ENCODE measurements around the gene METTL15.
"Not testable (repeated sequence)": the region's sequence is repeated elsewhere in the genome, so short reads cannot be mapped to it uniquely, and the experiment has no call there.

The METTL15 gene

GRCh38 chr11:28259177-28259843, 151.1 kb downstream of the METTL15 start:
- H3K36me3 ChIP-seq (ENCODE audit: control insufficient read depth, insufficient read depth, low read length): no peaks in the 10 kb centered on the region

GRCh38 chr11:28268925-28269324, 160.7 kb downstream of the METTL15 start:
- no peaks in the 10 kb centered on the region for H3K4me1 ChIP-seq (ENCODE audit: control insufficient read depth, insufficient read depth, low read length, poor library complexity, severe bottlenecking)
- H3K9me3 ChIP-seq (ENCODE audit: control insufficient read depth, low read length): no peaks in the 10 kb centered on the region
- no peak overlapping the region for H3K4me3 ChIP-seq (ENCODE audit: insufficient read depth, low read depth, low read length, poor library complexity, severe bottlenecking)
- H3K27me3 ChIP-seq (replicated peaks; ENCODE audit: control insufficient read depth, insufficient read depth, low read length, poor library complexity, severe bottlenecking): no peaks in the 10 kb centered on the region
- no peak for DNase-seq
- H3K27ac ChIP-seq (ENCODE audit: insufficient read depth, low read length, poor library complexity, severe bottlenecking): no peak overlapping the region
- H3K36me3 ChIP-seq (ENCODE audit: control insufficient read depth, insufficient read depth, low read length): no peaks in the 10 kb centered on the region

More at GRCh38 chr11:28259177-28259843, 151.1 kb downstream of the METTL15 start:
- Histone ChIP-seq H3K27me3 (replicated peaks; ENCODE audit: control insufficient read depth, insufficient read depth, low read length, poor library complexity, severe bottlenecking) (no peaks in the 10 kb centered on the region), H3K27ac (ENCODE audit: insufficient read depth, low read length, poor library complexity, severe bottlenecking) (no peak overlapping the region), H3K4me1 (ENCODE audit: control insufficient read depth, insufficient read depth, low read length, poor library complexity, severe bottlenecking) (no peaks in the 10 kb centered on the region), H3K9me3 (ENCODE audit: control insufficient read depth, low read length) (no peaks in the 10 kb centered on the region), H3K4me3 (ENCODE audit: insufficient read depth, low read depth, low read length, poor library complexity, severe bottlenecking) (no peak overlapping the region)
- no peak for DNase-seq

GRCh38 chr11:28269586-28269985, 161.4 kb downstream of the METTL15 start:
- DNase-seq: no peak

GRCh38 chr11:28272247-28272646, 164.1 kb downstream of the METTL15 start:
- DNase-seq; H3K4me3 ChIP-seq (ENCODE audit: insufficient read depth, low read depth, low read length, poor library complexity, severe bottlenecking); H3K27me3 ChIP-seq (replicated peaks; ENCODE audit: control insufficient read depth, insufficient read depth, low read length, poor library complexity, severe bottlenecking); H3K9me3 ChIP-seq (ENCODE audit: control insufficient read depth, low read length); H3K27ac ChIP-seq (ENCODE audit: insufficient read depth, low read length, poor library complexity, severe bottlenecking); H3K36me3 ChIP-seq (ENCODE audit: control insufficient read depth, insufficient read depth, low read length); H3K4me1 ChIP-seq (ENCODE audit: control insufficient read depth, insufficient read depth, low read length, poor library complexity, severe bottlenecking): not testable (repeated sequence)

More at GRCh38 chr11:28269586-28269985, 161.4 kb downstream of the METTL15 start:
- Histone ChIP-seq H3K4me3 (ENCODE audit: insufficient read depth, low read depth, low read length, poor library complexity, severe bottlenecking) (no peak overlapping the region), H3K27ac (ENCODE audit: insufficient read depth, low read length, poor library complexity, severe bottlenecking) (no peak overlapping the region), H3K9me3 (ENCODE audit: control insufficient read depth, low read length) (no peaks in the 10 kb centered on the region), H3K4me1 (ENCODE audit: control insufficient read depth, insufficient read depth, low read length, poor library complexity, severe bottlenecking) (no peaks in the 10 kb centered on the region), H3K36me3 (ENCODE audit: control insufficient read depth, insufficient read depth, low read length) (no peaks in the 10 kb centered on the region), H3K27me3 (replicated peaks; ENCODE audit: control insufficient read depth, insufficient read depth, low read length, poor library complexity, severe bottlenecking) (no peaks in the 10 kb centered on the region)

- no peaks in the 10 kb centered on the region for H3K36me3 ChIP-seq (ENCODE audit: control insufficient read depth, insufficient read depth, low read length)
- no peaks in the 10 kb centered on the region for H3K9me3 ChIP-seq (ENCODE audit: control insufficient read depth, low read length)
- no peak for DNase-seq
- H3K27ac ChIP-seq (ENCODE audit: insufficient read depth, low read length, poor library complexity, severe bottlenecking): no peak overlapping the region
- H3K4me1 ChIP-seq (ENCODE audit: control insufficient read depth, insufficient read depth, low read length, poor library complexity, severe bottlenecking): no peaks in the 10 kb centered on the region
- H3K27me3 ChIP-seq (replicated peaks; ENCODE audit: control insufficient read depth, insufficient read depth, low read length, poor library complexity, severe bottlenecking): no peaks in the 10 kb centered on the region
- H3K4me3 ChIP-seq (ENCODE audit: insufficient read depth, low read depth, low read length, poor library complexity, severe bottlenecking): no peak overlapping the region
These were observed 166.0 kb downstream of the METTL15 start for GRCh38 chr11:28274216-28274615.

GRCh38 chr11:28284196-28284595, 176.0 kb downstream of the METTL15 start:
- Histone ChIP-seq H3K27ac (ENCODE audit: insufficient read depth, low read length, poor library complexity, severe bottlenecking) (no peak overlapping the region), H3K27me3 (replicated peaks; ENCODE audit: control insufficient read depth, insufficient read depth, low read length, poor library complexity, severe bottlenecking) (no peaks in the 10 kb centered on the region)
- no peak for DNase-seq

GRCh38 chr11:28289444-28289843, 181.3 kb downstream of the METTL15 start:
- Histone ChIP-seq H3K36me3 (ENCODE audit: control insufficient read depth, insufficient read depth, low read length) (peaks cover 11% of the 10 kb centered on the region), H3K4me3 (ENCODE audit: insufficient read depth, low read depth, low read length, poor library complexity, severe bottlenecking) (no peak overlapping the region), H3K9me3 (ENCODE audit: control insufficient read depth, low read length) (no peaks in the 10 kb centered on the region), H3K27ac (ENCODE audit: insufficient read depth, low read length, poor library complexity, severe bottlenecking) (no peak overlapping the region), H3K4me1 (ENCODE audit: control insufficient read depth, insufficient read depth, low read length, poor library complexity, severe bottlenecking) (no peaks in the 10 kb centered on the region), H3K27me3 (replicated peaks; ENCODE audit: control insufficient read depth, insufficient read depth, low read length, poor library complexity, severe bottlenecking) (no peaks in the 10 kb centered on the region)
- DNase-seq: no peak

More at GRCh38 chr11:28284196-28284595, 176.0 kb downstream of the METTL15 start:
- Histone ChIP-seq H3K9me3 (ENCODE audit: control insufficient read depth, low read length) (no peaks in the 10 kb centered on the region), H3K4me3 (ENCODE audit: insufficient read depth, low read depth, low read length, poor library complexity, severe bottlenecking) (no peak overlapping the region), H3K4me1 (ENCODE audit: control insufficient read depth, insufficient read depth, low read length, poor library complexity, severe bottlenecking) (no peaks in the 10 kb centered on the region), H3K36me3 (ENCODE audit: control insufficient read depth, insufficient read depth, low read length) (no peaks in the 10 kb centered on the region)

GRCh38 chr11:28290995-28291394, 182.8 kb downstream of the METTL15 start:
- not testable (repeated sequence) for H3K9me3 ChIP-seq (ENCODE audit: control insufficient read depth, low read length); H3K4me1 ChIP-seq (ENCODE audit: control insufficient read depth, insufficient read depth, low read length, poor library complexity, severe bottlenecking); H3K27me3 ChIP-seq (replicated peaks; ENCODE audit: control insufficient read depth, insufficient read depth, low read length, poor library complexity, severe bottlenecking); H3K4me3 ChIP-seq (ENCODE audit: insufficient read depth, low read depth, low read length, poor library complexity, severe bottlenecking); H3K27ac ChIP-seq (ENCODE audit: insufficient read depth, low read length, poor library complexity, severe bottlenecking); DNase-seq
- peaks cover 11% of the 10 kb centered on the region for H3K36me3 ChIP-seq (ENCODE audit: control insufficient read depth, insufficient read depth, low read length)

- DNase-seq: no peak
These were observed 188.2 kb downstream of the METTL15 start for GRCh38 chr11:28296426-28296825.

GRCh38 chr11:28298209-28298608, 190.0 kb downstream of the METTL15 start:
- Histone ChIP-seq H3K27me3 (replicated peaks; ENCODE audit: control insufficient read depth, insufficient read depth, low read length, poor library complexity, severe bottlenecking) (no peaks in the 10 kb centered on the region), H3K4me1 (ENCODE audit: control insufficient read depth, insufficient read depth, low read length, poor library complexity, severe bottlenecking) (no peaks in the 10 kb centered on the region), H3K36me3 (ENCODE audit: control insufficient read depth, insufficient read depth, low read length) (peaks cover 11% of the 10 kb centered on the region), H3K27ac (ENCODE audit: insufficient read depth, low read length, poor library complexity, severe bottlenecking) (no peak overlapping the region), H3K9me3 (ENCODE audit: control insufficient read depth, low read length) (no peaks in the 10 kb centered on the region), H3K4me3 (ENCODE audit: insufficient read depth, low read depth, low read length, poor library complexity, severe bottlenecking) (no peak overlapping the region)
- DNase-seq: no peak

More at GRCh38 chr11:28296426-28296825, 188.2 kb downstream of the METTL15 start:
- H3K27me3 ChIP-seq (replicated peaks; ENCODE audit: control insufficient read depth, insufficient read depth, low read length, poor library complexity, severe bottlenecking): no peaks in the 10 kb centered on the region
- H3K36me3 ChIP-seq (ENCODE audit: control insufficient read depth, insufficient read depth, low read length): peaks cover 11% of the 10 kb centered on the region
- no peak overlapping the region for H3K27ac ChIP-seq (ENCODE audit: insufficient read depth, low read length, poor library complexity, severe bottlenecking)
- no peaks in the 10 kb centered on the region for H3K9me3 ChIP-seq (ENCODE audit: control insufficient read depth, low read length)
- H3K4me1 ChIP-seq (ENCODE audit: control insufficient read depth, insufficient read depth, low read length, poor library complexity, severe bottlenecking): no peaks in the 10 kb centered on the region
- H3K4me3 ChIP-seq (ENCODE audit: insufficient read depth, low read depth, low read length, poor library complexity, severe bottlenecking): no peak overlapping the region
